Colonic mucosa (tissue), 4 donors: ENCODE data around the gene FBXO36. TPM values are rescaled to one million over a fixed set of nuclear protein-coding genes. Genes with fewer than 3 reads are reported as not detected.

Experiments used
- DNase-seq: peaks from one replicate; pipeline ENCODE4 v3.0.0-alpha.2; 2020
- H3K27ac ChIP-seq: fragments of 200-600 bp; one replicate; pipeline ENCODE4 v1.8.0; 2021
- H3K27me3 ChIP-seq: fragments of 200-600 bp; one replicate; pipeline ENCODE4 v1.8.0; 2021
- H3K36me3 ChIP-seq: fragments of 200-600 bp; one replicate; pipeline ENCODE4 v1.8.0; 2021
- H3K4me1 ChIP-seq: fragments of 200-600 bp; one replicate; pipeline ENCODE4 v1.8.0; 2021; ENCODE audit warnings: mild to moderate bottlenecking
- H3K4me3 ChIP-seq: fragments of 200-600 bp; one replicate; pipeline ENCODE4 v1.8.0; 2021
- H3K9ac ChIP-seq, 2 donors: one replicate each; pipeline ENCODE4 v1.7.0; 2013; ENCODE audit warnings: control low read depth in 2 of 2, low read depth in 2 of 2, low read length in 2 of 2
- H3K9me3 ChIP-seq: fragments of 200-600 bp; one replicate; pipeline ENCODE4 v1.8.0; 2021
- CTCF ChIP-seq: fragments of 200-600 bp; IDR thresholded peaks from one replicate; pipeline ENCODE4 v1.8.0; 2022; ENCODE audit warnings: antibody characterized with exemption, mild to moderate bottlenecking
- intact Hi-C: fragments of 100-400 bp; cut with DNase I; formaldehyde crosslinking; loops from one replicate; pipeline ENCODE4 v1.14.1; 2022
- total RNA-seq, 2 donors: library from RNA; stranded (reverse); fragmentation: NEBNext Ultra II Directional in 1 of 2; extraction: Animal tissue kit (Norgen Biotek cat#: 25700) in 1 of 2; gene quantifications; one replicate each; pipeline ENCODE4 v1.2.1, GENCODE V29; 2021
- donor health status: healthy.
- donor health status: DM: no; HTN: no; CAD: no.
- donor health status: DM: no; HTN: no; CAD: no.

Gene FBXO36
- total RNA-seq, 2 donors from 2014 or later = 0.77 to 1.9 TPM

DNA sequence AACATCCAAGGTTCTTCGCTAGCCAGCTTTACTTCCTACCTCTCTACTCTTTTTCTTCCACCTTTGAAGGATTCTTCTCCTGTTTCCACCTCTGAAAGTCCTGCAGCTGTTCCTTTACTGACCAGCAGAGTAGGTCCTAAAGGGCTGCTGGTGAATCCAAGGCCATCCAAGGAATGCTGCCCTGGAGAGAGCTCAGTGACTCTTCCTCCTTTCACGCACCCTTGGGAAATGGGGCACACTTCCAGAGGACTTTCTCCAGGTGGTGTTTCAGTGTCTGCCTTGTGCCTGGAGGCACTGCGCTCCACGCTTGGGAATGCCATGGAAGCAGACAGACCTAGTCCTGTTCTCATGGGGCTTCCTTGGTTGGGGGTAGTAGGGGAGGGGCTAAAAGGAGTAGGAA, 101.0 kb downstream of the FBXO36 start:
- no peaks in the 10 kb centered on the region for H3K36me3 ChIP-seq
- no peaks in the 10 kb centered on the region for H3K4me1 ChIP-seq
- no peaks in the 10 kb centered on the region for H3K27me3 ChIP-seq
- no peak for TF ChIP-seq CTCF
- no peaks in the 10 kb centered on the region for H3K9me3 ChIP-seq
- H3K9ac ChIP-seq = no peak overlapping the region
- DNase-seq = no peak
- H3K4me3 ChIP-seq = no peak overlapping the region
- no peak overlapping the region for H3K27ac ChIP-seq
- intact Hi-C loops = no loop called here

GRCh38 chr2:230042195-230042594, 119.9 kb downstream of the FBXO36 start:
- Histone ChIP-seq H3K27ac (no peak overlapping the region), H3K9me3 (no peaks in the 10 kb centered on the region), H3K9ac (no peak overlapping the region), H3K36me3 (no peaks in the 10 kb centered on the region), H3K4me1 (no peaks in the 10 kb centered on the region), H3K27me3 (no peaks in the 10 kb centered on the region), H3K4me3 (no peak overlapping the region)
- DNase-seq = no peak
- no peak for TF ChIP-seq CTCF
- intact Hi-C loops = no loop called here

- H3K27me3 ChIP-seq = no peaks in the 10 kb centered on the region
- no peak for DNase-seq
- H3K9me3 ChIP-seq = no peaks in the 10 kb centered on the region
- TF ChIP-seq CTCF = no peak
- intact Hi-C loops = no loop called here
- H3K4me1 ChIP-seq = no peaks in the 10 kb centered on the region
- H3K9ac ChIP-seq = no peak overlapping the region
- H3K27ac ChIP-seq = no peak overlapping the region
- H3K4me3 ChIP-seq = no peak overlapping the region
- no peaks in the 10 kb centered on the region for H3K36me3 ChIP-seq
Measured at GRCh38 chr2:230043025-230043424, 120.7 kb downstream of the FBXO36 start.

DNA sequence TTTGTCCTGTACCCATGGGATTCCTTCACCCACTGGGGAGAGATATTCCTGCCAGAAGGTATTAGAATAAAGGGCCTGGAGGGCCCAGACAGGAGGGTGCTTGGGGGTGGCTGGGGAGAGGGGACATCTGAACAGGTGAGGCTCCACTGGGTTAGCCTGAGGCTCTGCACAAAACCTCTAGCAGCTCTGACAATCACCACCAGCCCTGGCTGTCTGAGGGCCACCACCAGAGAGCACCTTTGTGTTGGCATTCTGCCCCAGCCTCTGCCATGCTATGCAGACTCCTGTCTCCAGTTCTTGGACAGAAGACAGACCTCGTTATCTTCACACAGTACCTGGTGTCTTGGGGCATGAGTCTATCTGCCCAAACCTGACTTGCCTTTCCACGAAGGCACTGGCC, 121.2 kb downstream of the FBXO36 start:
- DNase-seq = no peak
- H3K27ac ChIP-seq = no peak overlapping the region
- no peaks in the 10 kb centered on the region for H3K4me1 ChIP-seq
- H3K9ac ChIP-seq = no peak overlapping the region
- H3K36me3 ChIP-seq = no peaks in the 10 kb centered on the region
- no peak for TF ChIP-seq CTCF
- H3K9me3 ChIP-seq = no peaks in the 10 kb centered on the region
- H3K27me3 ChIP-seq = no peaks in the 10 kb centered on the region
- H3K4me3 ChIP-seq = no peak overlapping the region
- intact Hi-C loops = no loop called here

GRCh38 chr2:230046491-230046890, 124.2 kb downstream of the FBXO36 start:
- Histone ChIP-seq H3K27me3 (no peaks in the 10 kb centered on the region), H3K9me3 (no peaks in the 10 kb centered on the region), H3K4me3 (no peak overlapping the region), H3K36me3 (no peaks in the 10 kb centered on the region), H3K4me1 (no peaks in the 10 kb centered on the region), H3K9ac (no peak overlapping the region), H3K27ac (no peak overlapping the region)
- DNase-seq = no peak
- intact Hi-C loops = no loop called here
- TF ChIP-seq CTCF = no peak
